K562 (cell line): ENCODE results near the gene ERO1B. TPM values are rescaled to one million over a fixed set of nuclear protein-coding genes. Genes with fewer than 3 reads are reported as not detected.

ENCODE experiments used
- ATAC-seq: fragments of 200-7000 bp; cut with Tn5 transposase; 3 replicates; pipeline ENCODE4 v1.9.1; 2020; ENCODE audit warnings: moderate library complexity
- BruUV-seq: library from RNA; stranded (reverse); fragments of 400-500 nt; replicated peaks from 2 replicates; lab custom pipeline; 2021; lab: Mats Ljungman, UMichigan
- CTCF ChIA-PET: fragments of 300-600 bp; formaldehyde crosslinking; extraction: SDS; loops from one replicate; lab custom pipeline; 2021; ENCODE audit warnings: low intra/inter-chr PET ratio; lab: Yijun Ruan, JAX
- POLR2A ChIA-PET: fragments of 300-600, 350-650 bp; sonication (Branson Sonifier 250); formaldehyde crosslinking; extraction: SDS; loops from one replicate; lab custom pipeline; 2021; ENCODE audit warnings: antibody characterized with exemption, inconsistent platforms; lab: Yijun Ruan, JAX
- DNase-seq, 4 experiments: peaks; one replicate each; pipeline versions ENCODE4 v3.0.0 to v3.0.0-alpha.2; 2011 to 2018; ENCODE audit warnings: low spot score in 3 of 4, mixed read lengths in 3 of 4; ENCODE audit errors: extremely low read depth in 1 of 4
- FAIRE-seq: peaks from 2 replicates; lab custom pipeline; 2011; peaks lifted over from hg19 to GRCh38; lab: Jason Lieb, UNC
- H2AFZ ChIP-seq: 2 replicates; pipeline ENCODE4 v1.6.0; 2011; ENCODE audit warnings: low read depth, low read length, control low read depth, inconsistent platforms
- H3K27ac ChIP-seq: fragments of 200-600 bp; 3 replicates; pipeline ENCODE4 v1.8.0; 2011; ENCODE audit warnings: low read depth, mild to moderate bottlenecking, control low read depth, inconsistent platforms, low read length, moderate library complexity, mixed read lengths; ENCODE audit errors: extremely low read depth
- H3K27me3 ChIP-seq, 2 experiments: fragments of 300-600 bp in 1 of 2; 2 replicates in 1 of 2; 3 replicates in 1 of 2; pipeline versions ENCODE4 v1.6.0 to v1.8.0; 2011; ENCODE audit warnings: inconsistent platforms in 2 of 2, low read length in 2 of 2, mild to moderate bottlenecking in 1 of 2, mixed read lengths in 1 of 2, moderate library complexity in 1 of 2; ENCODE audit not compliant: control insufficient read depth in 2 of 2, insufficient read depth in 2 of 2
- H3K36me3 ChIP-seq: fragments of 300-600 bp; 3 replicates; pipeline ENCODE4 v1.8.0; 2011; ENCODE audit warnings: mild to moderate bottlenecking, low read length, inconsistent platforms; ENCODE audit not compliant: control insufficient read depth, insufficient read depth
- H3K4me1 ChIP-seq, 2 experiments: fragments of 200-600 bp in 1 of 2; replicated peaks in 1 of 2; 2 replicates in 1 of 2; 3 replicates in 1 of 2; pipeline versions ENCODE4 v1.5.1 to v1.8.0; 2011; ENCODE audit warnings: inconsistent platforms in 2 of 2, low read length in 2 of 2, mild to moderate bottlenecking in 1 of 2, mixed read lengths in 1 of 2, moderate library complexity in 1 of 2; ENCODE audit not compliant: control insufficient read depth in 2 of 2, insufficient read depth in 2 of 2
- H3K4me2 ChIP-seq: 2 replicates; pipeline ENCODE4 v1.6.1; 2011; ENCODE audit warnings: low read length, control low read depth, inconsistent platforms, mixed read lengths; ENCODE audit not compliant: insufficient read depth
- H3K4me3 ChIP-seq: fragments of 200-600 bp; sonication (generic), shearing (Covaris generic); 2 replicates; pipeline ENCODE4 v1.5.1; 2016; ENCODE audit warnings: control low read depth, inconsistent platforms
- H3K79me2 ChIP-seq: fragments of 200-600 bp; 3 replicates; pipeline ENCODE4 v1.8.0; 2011; ENCODE audit warnings: low read length, inconsistent platforms; ENCODE audit not compliant: control insufficient read depth, insufficient read depth
- H3K9ac ChIP-seq, 2 experiments: 2 replicates each; pipeline versions ENCODE4 v1.6.0 to v1.6.1; 2011; ENCODE audit warnings: low read depth in 2 of 2, low read length in 2 of 2, control low read depth in 1 of 2, inconsistent platforms in 1 of 2, mild to moderate bottlenecking in 1 of 2, mixed read lengths in 1 of 2; ENCODE audit not compliant: insufficient read depth in 1 of 2
- H3K9me1 ChIP-seq: one replicate; pipeline ENCODE4 v1.6.0; 2011; ENCODE audit warnings: inconsistent platforms, mild to moderate bottlenecking, low read length, moderate library complexity; ENCODE audit not compliant: control insufficient read depth, insufficient read depth
- H3K9me3 ChIP-seq: replicated peaks from 2 replicates; pipeline ENCODE4 v1.5.1; 2011; ENCODE audit warnings: low read depth, low read length, inconsistent platforms; ENCODE audit not compliant: control insufficient read depth, insufficient read depth
- H4K20me1 ChIP-seq: replicated peaks from 2 replicates; pipeline ENCODE4 v1.6.1; 2011; ENCODE audit warnings: low read length, inconsistent platforms, mixed read lengths; ENCODE audit not compliant: control insufficient read depth, insufficient read depth
- C11orf30 ChIP-seq: fragments of 450-650 bp; IDR thresholded peaks from 2 replicates; pipeline ENCODE4 v1.6.1; 2016; ENCODE audit warnings: low read depth, mild to moderate bottlenecking
- CCAR2 ChIP-seq: fragments of 200-400 bp; formaldehyde crosslinking; IDR thresholded peaks from 2 replicates; pipeline ENCODE4 v1.6.1; 2017; ENCODE audit warnings: mild to moderate bottlenecking, low read depth, low read length
- JUN ChIP-seq, 2 experiments: sonication (generic) in 1 of 2; formaldehyde crosslinking in 1 of 2; IDR thresholded peaks; 2 replicates each; pipeline versions ENCODE4 v1.6.1 to v1.8.0; 2012 to 2022; ENCODE audit warnings: borderline replicate concordance in 2 of 2, mild to moderate bottlenecking in 2 of 2, improper control_type of control experiment in 1 of 2, low read depth in 1 of 2, low read length in 1 of 2, missing genetic modification reagents in 1 of 2
- KLF6 ChIP-seq: fragments of 250-450 bp; sonication (Bioruptor Pico); IDR thresholded peaks from 2 replicates; pipeline ENCODE4 v1.4.0; 2020; ENCODE audit warnings: mild to moderate bottlenecking, moderate library complexity, borderline replicate concordance
- LCOR ChIP-seq: sonication (generic); formaldehyde crosslinking; IDR thresholded peaks from 2 replicates; pipeline ENCODE4 v1.8.0; 2022; ENCODE audit warnings: mild to moderate bottlenecking, missing genetic modification reagents
- MAFF ChIP-seq: IDR thresholded peaks from 2 replicates; pipeline ENCODE4 v1.6.1; 2012; ENCODE audit warnings: low read length, improper control_type of control experiment
- MAFG ChIP-seq: fragments of 450-650 bp; conservative IDR thresholded peaks from 2 replicates; pipeline ENCODE4 v1.6.1; 2016; ENCODE audit warnings: missing genetic modification characterization, missing compliant biosample characterization
- MAFK ChIP-seq: IDR thresholded peaks from 2 replicates; pipeline ENCODE4 v1.6.1; 2011; ENCODE audit warnings: low read length, improper control_type of control experiment
- PHTF2 ChIP-seq: fragments of 250-450 bp; sonication (Bioruptor Pico); IDR thresholded peaks from 2 replicates; pipeline ENCODE4 v1.5.0; 2021; ENCODE audit warnings: mild to moderate bottlenecking
- SAP30 ChIP-seq: fragments of 200-600 bp; sonication (generic); IDR thresholded peaks from 2 replicates; pipeline ENCODE4 v1.6.1; 2012; ENCODE audit warnings: borderline replicate concordance, low read depth, mild to moderate bottlenecking, moderate library complexity, low read length, control low read depth, inconsistent platforms; ENCODE audit not compliant: insufficient read depth, poor library complexity, severe bottlenecking
- SIRT6 ChIP-seq: IDR thresholded peaks from one replicate; pipeline ENCODE4 v1.6.1; 2012; ENCODE audit warnings: low read depth, mild to moderate bottlenecking, control low read depth, inconsistent platforms, low read length, moderate library complexity
- TEAD2 ChIP-seq: fragments of 450-650 bp; IDR thresholded peaks from 2 replicates; pipeline ENCODE4 v1.6.1; 2016; ENCODE audit warnings: missing genetic modification characterization, control low read depth, missing compliant biosample characterization
- XRCC3 ChIP-seq: fragments of 450-650 bp; IDR thresholded peaks from 2 replicates; pipeline ENCODE4 v1.6.1; 2017; ENCODE audit warnings: mild to moderate bottlenecking, moderate library complexity
- ZNF146 ChIP-seq: IDR thresholded peaks from one replicate; pipeline ENCODE4 v1.6.1; 2018; ENCODE audit warnings: missing compliant biosample characterization; ENCODE audit not compliant: unreplicated experiment
- ZNF316 ChIP-seq: fragments of 450-650 bp; IDR thresholded peaks from 2 replicates; pipeline ENCODE4 v1.6.1; 2016
- ZNF324 ChIP-seq: fragments of 250-450 bp; sonication (Bioruptor Pico); IDR thresholded peaks from 2 replicates; pipeline ENCODE4 v1.4.0; 2020; ENCODE audit warnings: mild to moderate bottlenecking
- ZNF766 ChIP-seq: fragments of 200-800 bp; sonication (Bioruptor generic); conservative IDR thresholded peaks from 2 replicates; pipeline ENCODE4 v1.6.1; 2016; ENCODE audit warnings: missing genetic modification characterization, missing compliant biosample characterization
- ZNF77 ChIP-seq: fragments of 250-450 bp; sonication (Bioruptor Pico); IDR thresholded peaks from 2 replicates; pipeline ENCODE4 v1.5.0; 2020
- WGBS: fragments of 100-300 bp; shearing (Covaris generic); methylation state at CpG from one replicate; pipeline ENCODE4 v1.1.6; 2016; ENCODE audit warnings: low coverage, mixed read lengths; ENCODE audit not compliant: insufficient coverage; ENCODE audit errors: missing lambda C conversion rate; 5-methylcytosine and 5-hydroxymethylcytosine counted together
- in situ Hi-C: fragments of 300-500 bp; cut with MboI; formaldehyde crosslinking; loops from 4 replicates; pipeline ENCODE4 v1.15.0; 2018; ENCODE audit warnings: inconsistent platforms, mixed read lengths
- intact Hi-C: fragments of 100-400 bp; cut with micrococcal nuclease; formaldehyde crosslinking; loops from 2 replicates; pipeline ENCODE4 v1.14.2; 2022
- polyA plus RNA-seq, 8 experiments: library from polyadenylated mRNA; depleted of rRNA in 4 of 8; stranded (reverse) in 5 of 8; unstranded in 3 of 8; fragments of >200 nt; fragmentation: Nextera tagmentation in 2 of 8; fragmentation: Illumina TruSeq in 1 of 8; extraction: Ambion mirVana in 2 of 8; extraction: Trizol in 1 of 8; gene quantifications; 2 replicates each; pipeline versions ENCODE4 v1.2.1 to v1.2.3, GENCODE V29; 2011 to 2014; ENCODE audit warnings: inconsistent platforms in 1 of 8, missing spikeins in 1 of 8
- total RNA-seq, 7 experiments: library from RNA; depleted of rRNA in 6 of 7; stranded (reverse); fragments of >200 nt in 6 of 7; fragmentation: Illumina TruSeq in 2 of 7; extraction: Trizol in 2 of 7; gene quantifications; 2 replicates each; pipeline versions ENCODE4 v1.2.1 to v1.2.3, GENCODE V29; 2011 to 2021; ENCODE audit warnings: low replicate concordance in 1 of 7
- TF ChIP-seq, protein P1 (sequence below): sonication (generic); formaldehyde crosslinking; IDR thresholded peaks from 2 replicates; pipeline ENCODE4 v1.8.1; 2023; ENCODE audit warnings: mild to moderate bottlenecking, missing genetic modification reagents

The ERO1B gene
- total and polyA plus RNA-seq, 9 of the 15 experiments (the other 6 are each of a cell fraction or from before 2014, with no cell fraction given): 0.59 to 6.4 (median 4.2) TPM

DNA sequence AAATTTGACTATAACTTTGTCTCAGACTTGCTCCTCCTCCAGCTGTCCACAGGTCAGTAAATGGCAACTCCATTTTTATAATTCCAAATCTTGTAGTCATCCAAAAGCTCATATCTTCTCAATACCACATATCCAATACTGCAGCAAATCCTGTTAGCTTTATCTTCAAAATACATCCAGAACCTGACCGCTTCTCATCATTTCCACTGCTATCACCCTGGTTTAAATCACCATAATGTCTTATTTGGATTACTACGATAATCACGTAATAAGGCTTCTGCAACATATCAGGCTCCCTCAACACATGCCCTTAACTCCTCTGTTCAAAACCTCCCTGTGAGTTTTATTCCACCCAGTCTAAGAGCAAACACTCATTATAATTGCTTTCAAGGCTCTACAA, 34.5 kb downstream of the ERO1B start (continued):
- TF ChIP-seq, protein P1, sequence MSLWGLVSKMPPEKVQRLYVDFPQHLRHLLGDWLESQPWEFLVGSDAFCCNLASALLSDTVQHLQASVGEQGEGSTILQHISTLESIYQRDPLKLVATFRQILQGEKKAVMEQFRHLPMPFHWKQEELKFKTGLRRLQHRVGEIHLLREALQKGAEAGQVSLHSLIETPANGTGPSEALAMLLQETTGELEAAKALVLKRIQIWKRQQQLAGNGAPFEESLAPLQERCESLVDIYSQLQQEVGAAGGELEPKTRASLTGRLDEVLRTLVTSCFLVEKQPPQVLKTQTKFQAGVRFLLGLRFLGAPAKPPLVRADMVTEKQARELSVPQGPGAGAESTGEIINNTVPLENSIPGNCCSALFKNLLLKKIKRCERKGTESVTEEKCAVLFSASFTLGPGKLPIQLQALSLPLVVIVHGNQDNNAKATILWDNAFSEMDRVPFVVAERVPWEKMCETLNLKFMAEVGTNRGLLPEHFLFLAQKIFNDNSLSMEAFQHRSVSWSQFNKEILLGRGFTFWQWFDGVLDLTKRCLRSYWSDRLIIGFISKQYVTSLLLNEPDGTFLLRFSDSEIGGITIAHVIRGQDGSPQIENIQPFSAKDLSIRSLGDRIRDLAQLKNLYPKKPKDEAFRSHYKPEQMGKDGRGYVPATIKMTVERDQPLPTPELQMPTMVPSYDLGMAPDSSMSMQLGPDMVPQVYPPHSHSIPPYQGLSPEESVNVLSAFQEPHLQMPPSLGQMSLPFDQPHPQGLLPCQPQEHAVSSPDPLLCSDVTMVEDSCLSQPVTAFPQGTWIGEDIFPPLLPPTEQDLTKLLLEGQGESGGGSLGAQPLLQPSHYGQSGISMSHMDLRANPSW: no peak
- no peak for TF ChIP-seq ZNF324 (CRISPR knock-in tag)
- no peak for TF ChIP-seq TEAD2 (tag)
- TF ChIP-seq ZNF766 (CRISPR knock-in tag): no peak
- no peak for TF ChIP-seq ZNF146 (CRISPR knock-in tag)
- no peak for TF ChIP-seq ZNF77 (CRISPR knock-in tag)
- no peak for TF ChIP-seq XRCC3
- no peak for TF ChIP-seq PHTF2 (CRISPR knock-in tag)

DNA sequence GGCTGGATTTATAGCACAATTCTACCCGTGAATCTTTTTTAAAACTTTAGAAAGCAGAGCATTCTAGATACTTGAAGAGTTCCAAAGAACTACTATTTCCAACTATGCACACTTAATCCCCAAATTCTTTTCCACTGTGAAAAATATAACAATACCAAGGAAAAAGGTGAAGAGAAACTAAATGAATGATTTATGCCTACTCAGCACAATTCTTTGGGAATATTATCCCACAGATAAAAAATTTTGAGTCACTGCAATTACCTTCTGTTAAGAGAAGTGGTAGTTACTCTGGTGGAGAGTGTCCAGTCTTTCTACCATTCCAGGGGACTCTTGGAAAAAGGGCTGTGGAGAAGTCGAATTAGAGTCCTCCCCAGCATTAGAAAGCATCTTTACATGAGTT, 39.2 kb downstream of the ERO1B start:
- H3K9me3 ChIP-seq: no peaks in the 10 kb centered on the region
- peaks cover 0 to 6% of the 10 kb centered on the region in 2 experiments; a peak in 3 of 5 replicates for H3K4me1 ChIP-seq
- in situ Hi-C loops: no loop called here
- H3K4me2 ChIP-seq: no peak overlapping the region
- no peaks in the 10 kb centered on the region for H3K79me2 ChIP-seq
- H3K27me3 ChIP-seq: no peaks in the 10 kb centered on the region
- ChIA-PET CTCF (no interaction called here), POLR2A (no interaction called here)
- ATAC-seq (no peak), DNase-seq (no peak)
- no peak overlapping the region for H2AFZ ChIP-seq
- H3K36me3 ChIP-seq: no peaks in the 10 kb centered on the region
- no peaks in the 10 kb centered on the region for H3K9me1 ChIP-seq
- H3K4me3 ChIP-seq: no peak overlapping the region
- intact Hi-C loops: no loop called here
- H3K27ac ChIP-seq: no peak overlapping the region
- 17% methylated on average over 2 of the region's 2 CpGs for WGBS
- TF ChIP-seq MAFF: peak; percentile 99
- TF ChIP-seq KLF6 (CRISPR knock-in tag): no peak
- no peak for TF ChIP-seq JUN (IDR thresholded peaks at IDR 0.05; ENCODE audit: borderline replicate concordance, low read depth, low read length)
- TF ChIP-seq JUN (CRISPR knock-in tag; IDR thresholded peaks at IDR 0.05; ENCODE audit: borderline replicate concordance): no peak
- no peak for TF ChIP-seq SAP30
- peak; percentile 98 for TF ChIP-seq ZNF316
- no peak for TF ChIP-seq CCAR2
- peak; percentile 95 for TF ChIP-seq C11orf30
- TF ChIP-seq MAFK: peak; percentile 99
- peak; percentile 95 for TF ChIP-seq MAFG (tag)
- no peak for TF ChIP-seq LCOR (CRISPR knock-in tag)
- TF ChIP-seq SIRT6: no peak
- TF ChIP-seq, all 486 proteins: peak for 5
- no peak for FAIRE-seq
- H3K9ac ChIP-seq: no peak overlapping the region
- no peaks in the 10 kb centered on the region for H4K20me1 ChIP-seq
- BruUV-seq: no TSS peak
